ENCODE measurements around the gene GABRB1. TPM values are rescaled to one million over a fixed set of nuclear protein-coding genes. Genes with fewer than 3 reads are reported as not detected.

Gene GABRB1
- total RNA-seq, 1 donor from 2014 or later, result 4.0 TPM

- Histone ChIP-seq H3K4me3 (no peak overlapping the region), H3K9me3 (replicated peaks) (no peaks in the 10 kb centered on the region), H3K27me3 (ENCODE audit: low read depth) (no peaks in the 10 kb centered on the region), H3K27ac (replicated peaks) (no peak overlapping the region), H3K36me3 (no peaks in the 10 kb centered on the region), H3K4me1 (no peaks in the 10 kb centered on the region)
- intact Hi-C loops (cut with micrococcal nuclease), result no loop called here
- no peak for TF ChIP-seq CTCF (IDR thresholded peaks at IDR 0.05; ENCODE audit: borderline replicate concordance)
- DNase-seq, result no peak
These were observed 176.2 kb downstream of the GABRB1 start for GRCh38 chr4:47207555-47207954.

GRCh38 chr4:47209833-47210232 lies 178.5 kb downstream of the GABRB1 start:
- H3K4me3 ChIP-seq, result no peak overlapping the region
- no peaks in the 10 kb centered on the region for H3K9me3 ChIP-seq (replicated peaks)
- DNase-seq, result no peak
- no peaks in the 10 kb centered on the region for H3K4me1 ChIP-seq
- H3K36me3 ChIP-seq, result no peaks in the 10 kb centered on the region
- no peak for TF ChIP-seq CTCF (IDR thresholded peaks at IDR 0.05; ENCODE audit: borderline replicate concordance)
- H3K27ac ChIP-seq (replicated peaks), result no peak overlapping the region
- no peaks in the 10 kb centered on the region for H3K27me3 ChIP-seq (ENCODE audit: low read depth)
- intact Hi-C loops (cut with micrococcal nuclease), result no loop called here

GRCh38 chr4:47210828-47211227 lies 179.5 kb downstream of the GABRB1 start:
- no peaks in the 10 kb centered on the region for H3K27me3 ChIP-seq (ENCODE audit: low read depth)
- H3K9me3 ChIP-seq (replicated peaks), result no peaks in the 10 kb centered on the region
- no peak for TF ChIP-seq CTCF (IDR thresholded peaks at IDR 0.05; ENCODE audit: borderline replicate concordance)
- H3K27ac ChIP-seq (replicated peaks), result no peak overlapping the region
- intact Hi-C loops (cut with micrococcal nuclease), result no loop called here
- no peak overlapping the region for H3K4me3 ChIP-seq
- H3K36me3 ChIP-seq, result no peaks in the 10 kb centered on the region
- H3K4me1 ChIP-seq, result no peaks in the 10 kb centered on the region
- DNase-seq, result no peak

- Histone ChIP-seq H3K36me3 (no peaks in the 10 kb centered on the region), H3K4me3 (no peak overlapping the region), H3K27ac (replicated peaks) (no peak overlapping the region), H3K9me3 (replicated peaks) (no peaks in the 10 kb centered on the region), H3K27me3 (ENCODE audit: low read depth) (no peaks in the 10 kb centered on the region), H3K4me1 (no peaks in the 10 kb centered on the region)
- DNase-seq, result no peak
- no peak for TF ChIP-seq CTCF (IDR thresholded peaks at IDR 0.05; ENCODE audit: borderline replicate concordance)
- intact Hi-C loops (cut with micrococcal nuclease), result no loop called here
These were observed 181.7 kb downstream of the GABRB1 start for GRCh38 chr4:47213106-47213505.

- Histone ChIP-seq H3K27me3 (ENCODE audit: low read depth) (no peaks in the 10 kb centered on the region), H3K27ac (replicated peaks) (no peak overlapping the region), H3K9me3 (replicated peaks) (no peaks in the 10 kb centered on the region), H3K4me1 (no peaks in the 10 kb centered on the region), H3K4me3 (no peak overlapping the region), H3K36me3 (no peaks in the 10 kb centered on the region)
- intact Hi-C loops (cut with micrococcal nuclease), result no loop called here
- DNase-seq, result no peak
- no peak for TF ChIP-seq CTCF (IDR thresholded peaks at IDR 0.05; ENCODE audit: borderline replicate concordance)
These were observed 182.2 kb downstream of the GABRB1 start for GRCh38 chr4:47213539-47213938.

GRCh38 chr4:47213971-47214370 lies 182.6 kb downstream of the GABRB1 start:
- H3K36me3 ChIP-seq, result no peaks in the 10 kb centered on the region
- no peak overlapping the region for H3K27ac ChIP-seq (replicated peaks)
- intact Hi-C loops (cut with micrococcal nuclease), result no loop called here
- H3K9me3 ChIP-seq (replicated peaks), result no peaks in the 10 kb centered on the region
- H3K4me1 ChIP-seq, result no peaks in the 10 kb centered on the region
- TF ChIP-seq CTCF (IDR thresholded peaks at IDR 0.05; ENCODE audit: borderline replicate concordance), result no peak
- H3K27me3 ChIP-seq (ENCODE audit: low read depth), result no peaks in the 10 kb centered on the region
- no peak for DNase-seq
- H3K4me3 ChIP-seq, result no peak overlapping the region
